ENCODE data around the gene FGD3.
"Not testable (repeated sequence)": the region's sequence is repeated elsewhere in the genome, so short reads cannot be mapped to it uniquely, and the experiment has no call there.

FGD3 gene, protein sequence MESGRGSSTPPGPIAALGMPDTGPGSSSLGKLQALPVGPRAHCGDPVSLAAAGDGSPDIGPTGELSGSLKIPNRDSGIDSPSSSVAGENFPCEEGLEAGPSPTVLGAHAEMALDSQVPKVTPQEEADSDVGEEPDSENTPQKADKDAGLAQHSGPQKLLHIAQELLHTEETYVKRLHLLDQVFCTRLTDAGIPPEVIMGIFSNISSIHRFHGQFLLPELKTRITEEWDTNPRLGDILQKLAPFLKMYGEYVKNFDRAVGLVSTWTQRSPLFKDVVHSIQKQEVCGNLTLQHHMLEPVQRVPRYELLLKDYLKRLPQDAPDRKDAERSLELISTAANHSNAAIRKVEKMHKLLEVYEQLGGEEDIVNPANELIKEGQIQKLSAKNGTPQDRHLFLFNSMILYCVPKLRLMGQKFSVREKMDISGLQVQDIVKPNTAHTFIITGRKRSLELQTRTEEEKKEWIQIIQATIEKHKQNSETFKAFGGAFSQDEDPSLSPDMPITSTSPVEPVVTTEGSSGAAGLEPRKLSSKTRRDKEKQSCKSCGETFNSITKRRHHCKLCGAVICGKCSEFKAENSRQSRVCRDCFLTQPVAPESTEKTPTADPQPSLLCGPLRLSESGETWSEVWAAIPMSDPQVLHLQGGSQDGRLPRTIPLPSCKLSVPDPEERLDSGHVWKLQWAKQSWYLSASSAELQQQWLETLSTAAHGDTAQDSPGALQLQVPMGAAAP

GRCh38 chr9:92947268-92948037, at the start of gene FGD3:
Gene FGD3 (plus strand): TSS chr9:92947523. CDS start chr9:92976257, 28,734 bp downstream.
- TF ChIP-seq CTCF (IDR thresholded peaks at IDR 0.05; ENCODE audit: borderline replicate concordance, insufficient read depth, low read depth, low read length), result no peak
- H3K4me3 ChIP-seq (ENCODE audit: low read depth, low read length), result no peak within 1 kb of the TSS

GRCh38 chr9:92905137-92905536, 42.2 kb upstream of the FGD3 start:
- H3K4me3 ChIP-seq (ENCODE audit: low read depth, low read length), result not testable (repeated sequence)

DNA sequence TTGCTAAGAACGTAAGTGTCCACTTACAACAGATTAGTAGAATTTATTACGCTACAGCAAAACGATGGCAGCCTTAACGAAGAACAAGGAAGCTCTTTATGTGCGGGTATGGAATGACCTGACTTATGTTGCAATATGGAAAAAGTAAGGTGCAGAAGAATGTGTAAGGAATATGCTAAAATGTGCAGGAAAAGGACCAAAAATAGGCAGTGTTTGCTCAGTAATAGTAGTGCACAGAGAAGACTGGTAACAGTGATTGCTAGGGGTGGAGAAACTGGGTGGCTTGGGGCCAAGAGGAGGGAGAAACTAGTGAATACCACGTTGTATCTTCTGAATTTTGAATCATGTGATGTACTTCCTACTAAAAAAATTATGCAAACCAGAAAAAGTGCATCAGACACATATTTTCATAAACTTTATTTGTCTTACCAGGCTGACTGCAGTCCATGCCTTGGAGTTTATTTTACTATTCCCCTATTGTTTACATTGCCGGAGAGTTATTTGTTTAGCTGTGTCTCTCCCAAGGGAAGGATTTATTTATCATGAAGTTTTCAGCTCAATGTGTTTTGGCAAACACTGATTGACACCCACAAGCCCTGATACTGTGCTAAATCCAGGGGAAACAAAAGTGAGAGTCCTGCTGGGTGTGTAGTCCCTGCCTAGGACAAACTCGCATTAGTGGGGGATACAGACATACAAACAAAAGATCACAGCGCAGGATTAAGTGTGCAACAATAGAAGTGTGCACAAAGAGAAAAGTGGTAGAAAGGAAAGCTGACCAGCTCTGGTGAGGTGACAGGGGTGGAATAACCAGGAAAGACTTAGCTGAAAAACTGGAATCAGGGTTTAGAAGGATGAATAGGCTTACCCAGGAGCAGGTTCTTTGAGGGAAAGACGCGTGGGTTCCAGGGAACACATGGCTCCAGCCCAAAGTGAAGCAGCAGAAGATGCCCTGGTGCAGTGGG, 35.5 kb upstream of the FGD3 start:
- no peak for TF ChIP-seq CTCF (IDR thresholded peaks at IDR 0.05; ENCODE audit: borderline replicate concordance, insufficient read depth, low read depth, low read length)
- H3K4me3 ChIP-seq (ENCODE audit: low read depth, low read length), result no peak overlapping the region

DNA sequence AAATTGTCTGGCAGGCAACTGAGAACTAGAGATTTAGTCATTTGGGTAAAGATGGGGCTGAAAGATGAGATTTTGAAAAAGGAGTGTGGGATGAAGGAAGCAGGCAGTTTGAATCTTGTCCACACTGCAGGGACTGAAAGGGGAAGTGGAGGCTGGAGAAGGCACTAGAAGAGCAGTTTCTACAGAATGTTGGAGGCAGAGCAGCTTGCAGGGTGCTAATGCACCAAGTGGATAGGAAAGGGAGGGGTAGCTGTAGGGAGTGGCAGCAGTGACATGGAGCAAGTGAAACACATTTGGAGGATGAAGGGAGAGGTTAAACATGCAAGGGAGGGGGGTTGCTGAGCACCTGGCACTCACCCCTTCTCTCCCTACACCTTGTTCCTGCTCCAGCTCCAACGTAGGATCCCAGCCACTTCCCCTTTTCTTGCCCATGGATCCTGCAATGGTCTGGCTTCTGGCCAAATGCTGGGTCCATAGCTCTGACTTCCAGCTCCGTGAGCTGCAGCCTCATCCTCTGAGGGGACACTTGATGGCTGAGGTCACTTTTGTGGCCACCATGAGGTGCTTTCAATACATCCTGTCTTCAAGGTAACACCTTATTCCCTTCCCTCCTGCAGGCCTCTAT, 30.0 kb upstream of the FGD3 start:
- TF ChIP-seq CTCF (IDR thresholded peaks at IDR 0.05; ENCODE audit: borderline replicate concordance, insufficient read depth, low read depth, low read length), result no peak
- H3K4me3 ChIP-seq (ENCODE audit: low read depth, low read length), result no peak overlapping the region

DNA sequence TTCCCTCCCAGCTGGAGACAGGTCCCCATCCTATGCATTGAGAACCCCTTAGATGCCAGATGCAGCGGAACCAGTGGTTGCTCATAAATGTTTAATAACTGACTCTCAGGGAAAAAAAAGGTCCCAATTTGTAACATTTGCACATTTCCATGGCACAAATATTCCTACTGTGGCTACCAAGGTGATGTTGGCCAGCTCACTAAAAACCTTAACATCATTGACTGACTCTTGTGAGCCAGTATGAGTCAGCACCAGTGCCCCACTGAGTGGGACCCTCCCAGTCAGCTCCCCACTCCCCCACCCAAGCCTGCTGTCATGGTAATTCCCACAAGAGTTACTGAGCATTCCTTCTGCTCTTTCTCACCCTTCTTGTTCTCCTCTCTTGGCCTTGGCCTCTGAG, 26.9 kb upstream of the FGD3 start:
- no peak for TF ChIP-seq CTCF (IDR thresholded peaks at IDR 0.05; ENCODE audit: borderline replicate concordance, insufficient read depth, low read depth, low read length)
- H3K4me3 ChIP-seq (ENCODE audit: low read depth, low read length), result no peak overlapping the region

DNA sequence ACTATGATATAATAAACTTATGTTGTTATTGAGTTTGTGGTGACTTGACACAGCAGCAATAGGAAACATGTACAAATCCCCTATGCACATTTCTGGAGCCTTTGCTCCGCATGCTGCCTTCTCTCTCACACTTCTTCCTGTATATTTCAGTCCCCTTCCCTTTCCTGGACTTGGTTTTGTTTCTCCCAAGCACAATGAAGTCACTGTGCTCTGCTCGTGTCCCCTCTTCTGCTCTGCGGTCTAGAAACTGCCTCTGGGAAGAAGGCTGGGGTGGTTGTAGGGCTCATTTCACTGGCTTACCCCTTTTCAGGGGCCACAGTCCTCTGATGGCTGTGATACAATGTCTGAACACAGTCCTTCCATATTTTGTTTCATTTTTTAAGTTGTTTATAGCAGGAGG, 15.7 kb upstream of the FGD3 start:
- no peak for TF ChIP-seq CTCF (IDR thresholded peaks at IDR 0.05; ENCODE audit: borderline replicate concordance, insufficient read depth, low read depth, low read length)
- no peak overlapping the region for H3K4me3 ChIP-seq (ENCODE audit: low read depth, low read length)
